Heart left ventricle (tissue), 13 donors: ENCODE data around the gene SNAP25.

ENCODE experiments used
- CTCF ChIP-seq, 12 donors: fragments of 200-600 bp; sonication (generic) in 4 of 12; IDR thresholded peaks; one replicate each; pipeline versions ENCODE4 v1.5.0 to v1.8.0; 2018 to 2022; ENCODE audit warnings: antibody characterized with exemption in 12 of 12, mild to moderate bottlenecking in 5 of 12
- POLR2A ChIP-seq, 2 donors: fragments of 450-650 bp; IDR thresholded peaks; one replicate each; pipeline ENCODE4 v1.6.1; 2017; ENCODE audit warnings: antibody characterized with exemption in 2 of 2, mild to moderate bottlenecking in 2 of 2, moderate library complexity in 2 of 2
- donor health status: ischemic (EF 13 %, LVEDD 7.1; RV severe dilation, severe dysfunction).
- donor health status: DM: no; HTN: yes; CAD: no.
- donor health status: DM: no; HTN: no; CAD: no.
- donor health status: ischemic (EF 25% LVEDD 6.9; RV normal size, moderate dysfunction).
- donor health status: ischemic (EF 25% LVEDD 5.7; RV mildly dilated, moderate dysfunction).
- donor health status: ischemic (EF 35%, LVEDD 5.7; RV mildly dilated, moderate dysfunction).
- donor health status: nonischemic (EF 11% LVEDD 7.7; RV severe dilation, severe dysfunction).
- donor health status: DM: yes; HTN: yes; CAD: no.
- donor health status: PGD.
- donor health status: ischemic (EF 29% LVEDD 5.4; RV normal size, mild dysfunction).
- donor health status: nonischemic (EF 23%, LVEDD 6.1; RV moderate dilation, normal function).

DNA sequence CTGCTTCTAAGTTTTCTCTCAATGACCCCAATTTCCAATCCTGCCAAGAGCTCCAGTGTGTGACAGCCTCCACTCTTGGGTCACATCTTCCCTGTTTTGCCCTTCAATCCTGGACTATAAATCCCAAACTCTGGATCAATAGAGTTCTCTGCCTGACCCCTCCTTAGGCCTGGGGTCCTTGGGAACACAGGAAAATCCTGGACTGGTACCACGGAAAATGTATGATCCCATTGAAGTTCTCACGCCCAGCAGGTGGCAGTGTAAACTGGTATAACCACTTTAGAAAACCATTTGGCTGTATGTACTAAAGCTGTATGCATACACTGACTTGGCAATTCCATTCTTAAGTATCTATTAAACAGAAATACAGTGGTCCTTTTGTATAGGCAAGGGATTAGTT, 98.0 kb downstream of the SNAP25 start:
- TF ChIP-seq CTCF (IDR thresholded peaks at IDR 0.05) (peak in 6 of 12 donors; percentile 18 to 30 (median 22)), POLR2A (IDR thresholded peaks at IDR 0.05) (no peak)
